Left ventricle myocardium inferior (tissue), 1 donor: Measurements from ENCODE around the gene PTGES2. TPM values are rescaled to one million over a fixed set of nuclear protein-coding genes. Genes with fewer than 3 reads are reported as not detected.

Source experiments
- DNase-seq: peaks from one replicate; pipeline ENCODE4 v3.0.0-alpha.2; 2020
- H3K27ac ChIP-seq: fragments of 200-600 bp; replicated peaks from 2 replicates; pipeline ENCODE4 v1.8.0; 2021
- H3K27me3 ChIP-seq: fragments of 200-600 bp; 2 replicates; pipeline ENCODE4 v1.8.0; 2021; ENCODE audit warnings: low read depth
- H3K36me3 ChIP-seq: fragments of 200-600 bp; 2 replicates; pipeline ENCODE4 v1.8.0; 2021
- H3K4me1 ChIP-seq: fragments of 200-600 bp; 2 replicates; pipeline ENCODE4 v1.8.0; 2021
- H3K4me3 ChIP-seq: fragments of 200-600 bp; 2 replicates; pipeline ENCODE4 v1.8.0; 2021; ENCODE audit warnings: mild to moderate bottlenecking, moderate library complexity
- H3K9me3 ChIP-seq: fragments of 200-600 bp; replicated peaks from 2 replicates; pipeline ENCODE4 v1.8.0; 2021
- CTCF ChIP-seq: fragments of 200-600 bp; IDR thresholded peaks from 2 replicates; pipeline ENCODE4 v1.8.0; 2021; ENCODE audit warnings: antibody characterized with exemption, mild to moderate bottlenecking, borderline replicate concordance
- intact Hi-C: fragments of 100-400 bp; cut with micrococcal nuclease; formaldehyde crosslinking; loops from one replicate; pipeline ENCODE4 v1.11.0; 2022
- total RNA-seq: library from RNA; stranded (reverse); fragmentation: NEBNext Ultra II Directional; extraction: Animal tissue kit (Norgen Biotek cat#: 25700); gene quantifications from one replicate; pipeline ENCODE4 v1.2.1, GENCODE V29; 2021
- donor health status: DM: no; HTN: yes; CAD: no; lungs with severe emphysema.

Gene PTGES2
- total RNA-seq, 1 donor from 2014 or later: 141 TPM

GRCh38 chr9:128149951-128150593 lies 22.5 kb upstream of the PTGES2 start:
- no peaks in the 10 kb centered on the region for H3K27me3 ChIP-seq
- DNase-seq: no peak
- peaks cover 27% of the 10 kb centered on the region for H3K4me1 ChIP-seq
- intact Hi-C loops: no loop called here
- H3K27ac ChIP-seq: peak overlapping the region; percentile 50
- peak overlapping the region; percentile 35 for H3K4me3 ChIP-seq
- no peak for TF ChIP-seq CTCF
- H3K9me3 ChIP-seq: no peaks in the 10 kb centered on the region
- H3K36me3 ChIP-seq: no peaks in the 10 kb centered on the region

GRCh38 chr9:128149001-128149701 lies 21.6 kb upstream of the PTGES2 start, which contains the start of gene LCN2:
LCN2 (plus strand) TSS chr9:128149453; CDS start chr9:128149526, 73 bp downstream.
- H3K27ac ChIP-seq: peak within 1 kb of the TSS; percentile 54

GRCh38 chr9:128148509-128149000 lies 21.0 kb upstream of the PTGES2 start:
- Histone ChIP-seq H3K9me3 (no peaks in the 10 kb centered on the region), H3K36me3 (no peaks in the 10 kb centered on the region), H3K27me3 (no peaks in the 10 kb centered on the region), H3K4me1 (peaks cover 32% of the 10 kb centered on the region), H3K27ac (peak overlapping the region; percentile 54), H3K4me3 (no peak overlapping the region)
- no peak for DNase-seq
- TF ChIP-seq CTCF: no peak
- intact Hi-C loops: no loop called here

More at GRCh38 chr9:128149001-128149701, 21.6 kb upstream of the PTGES2 start, which contains the start of gene LCN2:
- H3K9me3 ChIP-seq: no peaks in the 10 kb centered on the region
- no peaks in the 10 kb centered on the region for H3K36me3 ChIP-seq
- H3K4me1 ChIP-seq: peaks cover 27% of the 10 kb centered on the region
- peak within 1 kb of the TSS; percentile 35 for H3K4me3 ChIP-seq
- no peaks in the 10 kb centered on the region for H3K27me3 ChIP-seq
- DNase-seq: no peak
- no peak for TF ChIP-seq CTCF
- intact Hi-C loops: no loop called here

- no peak overlapping the region for H3K4me3 ChIP-seq
- H3K27me3 ChIP-seq: no peaks in the 10 kb centered on the region
- H3K27ac ChIP-seq: no peak overlapping the region
- no peaks in the 10 kb centered on the region for H3K9me3 ChIP-seq
- no peak for DNase-seq
- peaks cover 41% of the 10 kb centered on the region for H3K4me1 ChIP-seq
- intact Hi-C loops: no loop called here
- TF ChIP-seq CTCF: no peak
- no peaks in the 10 kb centered on the region for H3K36me3 ChIP-seq
Measured at GRCh38 chr9:128146591-128147120, 19.1 kb upstream of the PTGES2 start.

- intact Hi-C loops: no loop called here
- Histone ChIP-seq H3K4me1 (peaks cover 41% of the 10 kb centered on the region), H3K27me3 (no peaks in the 10 kb centered on the region), H3K27ac (no peak overlapping the region), H3K4me3 (no peak overlapping the region), H3K36me3 (no peaks in the 10 kb centered on the region), H3K9me3 (no peaks in the 10 kb centered on the region)
- TF ChIP-seq CTCF: no peak
- DNase-seq: no peak
Measured at GRCh38 chr9:128145951-128146351, 18.4 kb upstream of the PTGES2 start.
